Glomerular endothelial cell (primary cell): Measurements from ENCODE around the gene GPR61. TPM values are rescaled to one million over a fixed set of nuclear protein-coding genes. Genes with fewer than 3 reads are reported as not detected.
A peak's percentile ranks its signal among the peaks of the same experiment; 100 is the strongest.

Experiments
- DNase-seq: peaks from one replicate; pipeline ENCODE4 v3.0.0-alpha.2; 2011; ENCODE audit warnings: low read depth, low spot score; ENCODE audit errors: extremely low read depth
- total RNA-seq: library from RNA; depleted of rRNA; stranded (reverse); fragments of >200 nt; gene quantifications from 2 replicates; pipeline ENCODE4 v1.2.3, GENCODE V29; 2015

GPR61 gene
- total RNA-seq, 1 donor from 2014 or later = not detected

DNA sequence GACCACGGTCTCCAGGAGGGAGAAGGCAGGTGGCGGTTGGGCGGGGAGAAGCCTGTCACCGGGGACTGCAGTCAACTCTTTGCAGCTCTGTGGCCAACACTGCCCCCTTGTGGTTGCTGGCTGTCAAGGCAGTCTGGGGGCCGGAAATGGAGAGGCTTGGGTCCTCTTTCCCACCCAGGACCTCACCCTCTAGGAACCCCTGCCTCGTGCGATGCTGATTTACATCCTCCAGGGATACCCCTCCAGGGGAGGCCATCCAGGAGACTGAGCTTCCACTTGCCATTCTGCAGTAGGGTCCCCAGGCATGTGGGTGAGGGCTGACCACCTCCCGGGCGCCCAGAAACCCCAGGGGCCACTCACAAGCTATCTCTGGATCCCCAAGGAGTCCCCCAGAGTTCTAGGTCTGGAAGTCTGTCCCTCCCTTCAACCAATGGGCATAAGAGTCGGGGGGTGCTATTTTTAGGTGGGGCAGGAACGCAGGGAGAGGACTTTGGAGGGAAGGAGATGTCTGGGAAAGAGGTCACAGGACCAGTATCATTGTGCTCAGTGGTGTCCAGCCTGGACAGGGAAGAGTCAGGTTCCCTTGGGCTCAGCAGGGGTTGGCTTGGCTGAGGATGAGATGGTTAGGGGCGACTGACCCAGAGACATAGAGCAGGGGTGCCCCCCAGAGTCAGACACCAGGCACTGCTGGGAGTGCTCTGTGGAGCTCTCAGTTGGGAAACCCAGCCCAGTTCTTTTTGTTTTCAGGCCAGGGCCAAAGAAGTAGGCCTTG, 7.1 kb upstream of the GPR61 start:
- DNase-seq = no peak

- DNase-seq = no peak
Observed at GRCh38 chr1:109534307-109534858, 5.3 kb upstream of the GPR61 start.

DNA sequence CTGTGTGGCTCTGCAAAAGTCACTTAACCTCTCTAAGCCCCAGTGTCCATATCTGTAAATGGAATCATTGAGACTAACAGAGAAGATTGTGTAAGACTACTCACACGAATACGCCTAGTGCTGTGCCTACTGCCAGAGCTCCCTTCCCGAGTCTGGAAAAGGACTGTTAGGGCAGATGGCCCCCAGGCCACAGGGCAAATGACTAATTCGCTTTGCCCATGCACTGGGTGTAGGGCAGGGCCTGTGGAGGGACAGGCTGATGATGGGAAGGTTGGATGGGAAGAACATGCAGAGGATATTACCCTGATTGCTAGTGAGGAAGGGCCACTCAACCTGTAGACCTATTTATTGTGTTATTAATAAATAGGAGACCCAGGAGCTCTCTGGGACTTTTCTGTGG, 4.2 kb upstream of the GPR61 start:
- DNase-seq = no peak

- no peak for DNase-seq
Observed at GRCh38 chr1:109535971-109536491, 3.6 kb upstream of the GPR61 start.

DNA sequence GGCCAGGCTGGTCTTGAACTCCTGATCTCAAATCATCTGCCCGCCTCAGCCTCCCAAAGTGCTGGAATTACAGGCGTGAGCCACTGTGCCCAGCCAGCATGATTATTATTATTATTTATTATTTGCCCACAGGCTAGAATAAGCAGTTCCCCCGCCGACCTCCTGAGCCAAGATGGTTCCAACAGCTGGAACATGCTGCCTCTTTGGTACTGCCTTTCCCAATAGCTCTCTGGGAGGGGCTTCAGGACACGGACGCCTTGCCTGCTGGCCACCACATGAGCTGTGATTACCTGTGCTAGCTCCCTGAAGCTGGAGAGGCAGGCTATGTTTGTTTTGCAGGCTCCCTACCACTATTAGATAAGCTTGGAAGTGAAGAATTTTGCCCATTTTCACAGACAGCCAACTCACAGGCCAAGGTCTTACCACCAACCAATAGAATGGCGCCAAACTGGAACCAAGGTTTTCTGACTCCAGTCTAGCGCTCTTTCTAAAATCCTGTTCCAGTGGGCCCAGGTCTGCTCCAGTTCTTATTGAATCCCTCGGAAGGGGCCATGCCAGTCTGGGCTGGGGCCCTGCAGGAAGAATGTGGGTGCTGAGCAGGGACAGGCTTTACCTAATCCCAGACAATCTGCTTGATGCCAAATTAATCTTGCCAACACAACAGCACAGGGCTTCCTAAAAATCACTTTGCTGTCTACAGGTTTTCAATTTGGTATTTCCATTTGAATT, 2.1 kb upstream of the GPR61 start:
- DNase-seq = no peak

- DNase-seq = no peak
Observed at GRCh38 chr1:109538827-109539555, 681 bp upstream of the GPR61 start.

- DNase-seq = no peak
Observed at GRCh38 chr1:109541102-109541501, 1.4 kb downstream of the GPR61 start.

DNA sequence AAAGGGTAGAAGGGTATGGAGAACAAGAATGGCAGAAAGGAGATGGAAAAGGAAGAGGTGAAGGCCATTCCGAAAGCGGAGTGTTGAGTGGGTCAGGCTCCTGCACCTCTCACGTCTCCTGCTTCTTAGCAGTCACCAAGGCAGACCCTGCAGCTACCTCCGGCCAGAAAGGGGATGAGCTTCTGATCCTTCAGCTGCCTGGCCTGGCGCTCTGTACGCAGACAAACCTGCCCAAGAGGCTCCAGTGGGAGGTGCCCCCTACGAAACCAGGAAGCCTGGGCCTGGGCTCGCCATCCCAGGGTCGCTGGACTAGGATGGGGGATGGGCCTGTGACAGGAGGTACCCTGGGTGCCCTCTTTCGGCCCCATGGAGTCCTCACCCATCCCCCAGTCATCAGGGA, 3.0 kb downstream of the GPR61 start:
- DNase-seq = no peak

DNA sequence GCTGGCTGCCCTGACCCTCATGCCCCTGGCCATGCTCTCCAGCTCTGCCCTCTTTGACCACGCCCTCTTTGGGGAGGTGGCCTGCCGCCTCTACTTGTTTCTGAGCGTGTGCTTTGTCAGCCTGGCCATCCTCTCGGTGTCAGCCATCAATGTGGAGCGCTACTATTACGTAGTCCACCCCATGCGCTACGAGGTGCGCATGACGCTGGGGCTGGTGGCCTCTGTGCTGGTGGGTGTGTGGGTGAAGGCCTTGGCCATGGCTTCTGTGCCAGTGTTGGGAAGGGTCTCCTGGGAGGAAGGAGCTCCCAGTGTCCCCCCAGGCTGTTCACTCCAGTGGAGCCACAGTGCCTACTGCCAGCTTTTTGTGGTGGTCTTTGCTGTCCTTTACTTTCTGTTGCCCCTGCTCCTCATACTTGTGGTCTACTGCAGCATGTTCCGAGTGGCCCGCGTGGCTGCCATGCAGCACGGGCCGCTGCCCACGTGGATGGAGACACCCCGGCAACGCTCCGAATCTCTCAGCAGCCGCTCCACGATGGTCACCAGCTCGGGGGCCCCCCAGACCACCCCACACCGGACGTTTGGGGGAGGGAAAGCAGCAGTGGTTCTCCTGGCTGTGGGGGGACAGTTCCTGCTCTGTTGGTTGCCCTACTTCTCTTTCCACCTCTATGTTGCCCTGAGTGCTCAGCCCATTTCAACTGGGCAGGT, 3.8 kb downstream of the GPR61 start:
- DNase-seq = no peak

DNA sequence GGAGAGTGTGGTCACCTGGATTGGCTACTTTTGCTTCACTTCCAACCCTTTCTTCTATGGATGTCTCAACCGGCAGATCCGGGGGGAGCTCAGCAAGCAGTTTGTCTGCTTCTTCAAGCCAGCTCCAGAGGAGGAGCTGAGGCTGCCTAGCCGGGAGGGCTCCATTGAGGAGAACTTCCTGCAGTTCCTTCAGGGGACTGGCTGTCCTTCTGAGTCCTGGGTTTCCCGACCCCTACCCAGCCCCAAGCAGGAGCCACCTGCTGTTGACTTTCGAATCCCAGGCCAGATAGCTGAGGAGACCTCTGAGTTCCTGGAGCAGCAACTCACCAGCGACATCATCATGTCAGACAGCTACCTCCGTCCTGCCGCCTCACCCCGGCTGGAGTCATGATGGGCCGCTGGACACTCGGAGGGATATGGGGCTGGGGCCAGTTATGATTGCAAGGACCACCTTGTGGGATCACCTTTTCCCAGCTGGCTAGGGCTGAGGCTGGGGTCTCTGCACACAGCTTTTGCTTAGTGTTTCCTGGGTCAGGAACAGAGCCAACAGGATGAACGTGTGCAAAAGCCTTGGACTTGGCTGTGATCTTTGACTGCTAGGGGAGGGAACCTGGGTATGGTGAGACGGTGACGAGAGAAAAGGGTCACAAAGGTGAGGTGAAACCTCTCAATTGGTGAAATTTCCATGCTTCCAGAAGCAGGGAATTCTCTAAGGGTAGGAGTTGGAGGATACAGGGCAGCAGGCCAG, 4.5 kb downstream of the GPR61 start:
- no peak for DNase-seq

GRCh38 chr1:109546311-109547109, 6.8 kb downstream of the GPR61 start:
- DNase-seq = peak; percentile 80

- DNase-seq = no peak
Observed at GRCh38 chr1:109547463-109548320, 8.0 kb downstream of the GPR61 start.

DNA sequence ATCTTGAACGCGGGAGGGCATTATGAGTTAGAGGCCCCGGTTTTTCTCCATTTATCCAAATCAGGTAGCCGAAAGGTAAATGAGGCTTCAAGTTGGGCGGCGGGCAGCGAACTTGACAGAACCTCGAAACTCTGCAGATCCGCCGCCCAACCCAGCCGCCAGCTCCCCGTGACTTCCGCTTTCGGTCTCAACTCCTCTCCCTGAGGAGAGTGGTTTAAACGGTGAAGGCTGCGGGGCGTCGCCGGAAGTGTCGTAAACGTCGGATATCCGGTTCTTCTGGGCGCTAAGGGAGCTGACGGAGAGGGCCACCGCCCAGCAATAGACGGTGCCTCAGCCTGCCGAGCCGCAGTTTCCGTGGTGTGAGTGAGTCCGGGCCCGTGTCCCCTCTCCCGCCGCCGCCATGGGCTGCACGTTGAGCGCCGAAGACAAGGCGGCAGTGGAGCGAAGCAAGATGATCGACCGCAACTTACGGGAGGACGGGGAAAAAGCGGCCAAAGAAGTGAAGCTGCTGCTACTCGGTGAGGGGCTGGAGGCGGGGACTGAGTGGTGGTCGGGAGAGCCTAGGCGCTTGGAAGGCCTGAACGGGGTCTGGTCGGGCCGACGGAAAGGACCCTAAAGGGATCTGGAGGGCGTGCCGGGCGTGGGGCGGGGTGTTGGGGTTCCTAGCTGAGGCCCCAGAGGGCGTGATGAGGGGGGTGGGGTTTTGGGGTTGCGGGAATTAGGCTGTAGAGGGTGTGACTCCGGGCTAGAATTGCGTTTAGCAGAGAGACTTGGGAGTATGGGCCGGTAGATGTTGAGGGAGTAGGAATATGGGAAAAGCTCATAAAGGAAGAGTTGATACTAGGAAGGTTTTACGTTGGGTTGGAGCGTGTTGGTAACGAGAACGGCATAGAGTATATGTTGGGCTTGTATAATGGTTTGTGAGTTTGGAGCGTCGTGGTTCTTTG, 8.9 kb downstream of the GPR61 start, which contains the start of gene GNAI3:
GNAI3 (plus strand) TSS at position 295 of the 947 bp plus-strand sequence; CDS start at position 401, 106 bp downstream.
- DNase-seq = peak; percentile 60

DNA sequence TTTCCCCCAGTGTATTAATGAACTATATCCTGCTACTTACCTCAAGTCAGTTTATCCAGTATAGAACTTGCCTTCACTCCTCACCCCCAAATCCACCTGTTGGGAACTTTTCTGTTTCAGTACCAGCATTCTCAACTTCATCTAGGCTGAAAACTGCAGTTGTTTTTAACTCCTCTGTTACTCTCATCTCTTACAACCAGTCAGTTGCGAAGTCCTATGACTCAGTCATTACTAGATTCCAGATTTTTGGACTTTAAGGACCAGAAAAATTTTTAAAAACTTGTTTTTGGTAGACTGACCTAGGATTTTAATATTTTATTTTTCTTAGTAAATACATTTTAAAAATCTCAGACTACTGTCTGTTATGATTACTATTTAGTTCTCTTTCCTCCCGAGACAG, 16.9 kb downstream of the GPR61 start:
- no peak for DNase-seq

DNA sequence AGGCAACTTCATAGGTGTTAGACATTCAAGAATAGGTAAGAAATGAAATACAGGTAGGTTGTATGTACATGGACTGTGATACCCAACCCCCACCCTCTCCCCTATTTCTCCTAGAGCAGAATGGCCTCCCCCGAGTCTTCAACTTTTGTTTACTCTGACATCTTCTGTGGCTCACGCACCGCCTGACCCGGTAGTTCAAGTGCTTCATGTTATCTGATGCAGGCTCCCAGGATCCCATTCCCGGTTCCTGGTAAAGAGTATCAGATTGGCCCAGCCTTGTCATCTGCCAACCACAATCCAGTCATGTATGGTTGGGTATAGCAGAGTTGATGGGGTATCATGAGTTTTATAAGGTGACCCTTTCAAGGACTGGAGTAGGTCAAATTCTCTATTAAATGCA, 17.8 kb downstream of the GPR61 start:
- DNase-seq = no peak

- no peak for DNase-seq
Observed at GRCh38 chr1:109559995-109560394, 20.3 kb downstream of the GPR61 start.
